Neuronal stem cell (in vitro differentiated cells): ENCODE measurements around the gene APOL3.

Source experiments
- DNase-seq: peaks from one replicate; pipeline ENCODE4 v3.0.0-alpha.2; 2013; ENCODE audit warnings: low spot score
- H2AFZ ChIP-seq: one replicate; pipeline ENCODE4 v1.6.1; 2013; ENCODE audit warnings: mild to moderate bottlenecking, low read length, inconsistent platforms
- H2AK5ac ChIP-seq: 2 replicates; pipeline ENCODE4 v1.6.1; 2013; ENCODE audit warnings: low read depth, mild to moderate bottlenecking, inconsistent platforms, low read length, moderate library complexity, mixed read lengths
- H2BK120ac ChIP-seq: 2 replicates; pipeline ENCODE4 v1.6.1; 2013; ENCODE audit warnings: low read depth, mild to moderate bottlenecking, inconsistent platforms, low read length, moderate library complexity, mixed read lengths
- H2BK12ac ChIP-seq: one replicate; pipeline ENCODE4 v1.6.1; 2013; ENCODE audit warnings: low read length, inconsistent platforms
- H2BK15ac ChIP-seq: 2 replicates; pipeline ENCODE4 v1.6.1; 2013; ENCODE audit warnings: mild to moderate bottlenecking, low read length, inconsistent platforms, mixed read lengths
- H2BK5ac ChIP-seq: one replicate; pipeline ENCODE4 v1.6.1; 2013; ENCODE audit warnings: inconsistent platforms, mild to moderate bottlenecking, low read length, moderate library complexity
- H3K14ac ChIP-seq: one replicate; pipeline ENCODE4 v1.6.1; 2013; ENCODE audit warnings: low read length, inconsistent platforms
- H3K18ac ChIP-seq: 2 replicates; pipeline ENCODE4 v1.6.1; 2013; ENCODE audit warnings: low read length, inconsistent platforms
- H3K23ac ChIP-seq: 2 replicates; pipeline ENCODE4 v1.6.1; 2013; ENCODE audit warnings: low read depth, mild to moderate bottlenecking, mixed read lengths, low read length, inconsistent platforms; ENCODE audit not compliant: poor library complexity
- H3K27ac ChIP-seq: replicated peaks from 3 replicates; pipeline ENCODE4 v1.5.1; 2013; ENCODE audit warnings: low read length, inconsistent platforms
- H3K27me3 ChIP-seq, 3 experiments: 2 replicates each; pipeline ENCODE4 v1.6.1; 2013; ENCODE audit warnings: low read length in 3 of 3, mild to moderate bottlenecking in 2 of 3, inconsistent platforms in 1 of 3, low read depth in 1 of 3, mixed read lengths in 1 of 3, moderate library complexity in 1 of 3; ENCODE audit not compliant: control insufficient read depth in 3 of 3, insufficient read depth in 3 of 3
- H3K36me3 ChIP-seq, 2 donors: replicated peaks in 1 of 2; 2 replicates each; pipeline ENCODE4 v1.6.1; 2013; ENCODE audit warnings: low read length in 2 of 2; ENCODE audit not compliant: control insufficient read depth in 2 of 2, insufficient read depth in 2 of 2
- H3K4ac ChIP-seq: 2 replicates; pipeline ENCODE4 v1.6.1; 2013; ENCODE audit warnings: inconsistent platforms, mild to moderate bottlenecking, low read length, moderate library complexity
- H3K4me1 ChIP-seq, 2 donors: 1 replicate in 1 of 2; 2 replicates in 1 of 2; pipeline ENCODE4 v1.6.1; 2013; ENCODE audit warnings: low read length in 2 of 2, low read depth in 1 of 2; ENCODE audit not compliant: control insufficient read depth in 2 of 2, insufficient read depth in 1 of 2
- H3K4me2 ChIP-seq: one replicate; pipeline ENCODE4 v1.6.1; 2013; ENCODE audit warnings: mild to moderate bottlenecking, low read length, inconsistent platforms; ENCODE audit not compliant: insufficient read depth, poor library complexity, severe bottlenecking
- H3K4me3 ChIP-seq, 2 donors: 2 replicates each; pipeline ENCODE4 v1.5.1; 2013; ENCODE audit warnings: low read length in 2 of 2, mild to moderate bottlenecking in 2 of 2, inconsistent platforms in 1 of 2, moderate library complexity in 1 of 2
- H3K79me1 ChIP-seq: one replicate; pipeline ENCODE4 v1.6.1; 2013; ENCODE audit warnings: low read depth, mild to moderate bottlenecking, inconsistent platforms, low read length, moderate library complexity
- H3K9ac ChIP-seq: one replicate; pipeline ENCODE4 v1.6.1; 2013; ENCODE audit warnings: mild to moderate bottlenecking, low read depth, low read length, inconsistent platforms; ENCODE audit not compliant: poor library complexity
- H3K9me3 ChIP-seq, 2 donors: replicated peaks in 1 of 2; 2 replicates each; pipeline versions ENCODE3 to v1.6.1; 2013; ENCODE audit warnings: low read length in 2 of 2, mild to moderate bottlenecking in 2 of 2, inconsistent platforms in 1 of 2, low read depth in 1 of 2, mixed read lengths in 1 of 2, moderate library complexity in 1 of 2; ENCODE audit not compliant: control insufficient read depth in 2 of 2, insufficient read depth in 1 of 2
- H4K8ac ChIP-seq: one replicate; pipeline ENCODE4 v1.6.1; 2013; ENCODE audit warnings: low read depth, mild to moderate bottlenecking, inconsistent platforms, low read length, moderate library complexity
- H4K91ac ChIP-seq: one replicate; pipeline ENCODE4 v1.6.1; 2013; ENCODE audit warnings: low read length, low read depth, mild to moderate bottlenecking, inconsistent platforms; ENCODE audit not compliant: poor library complexity
- WGBS, 2 donors: extraction: QIAGEN DNeasy Blood & Tissue Kit; methylation state at CpG; one replicate each; pipeline ENCODE4 v1.1.7; 2013; ENCODE audit warnings: missing lambda C conversion rate in 2 of 2, mixed read lengths in 1 of 2; ENCODE audit not compliant: insufficient read length in 2 of 2, insufficient replicate concordance in 1 of 2; ENCODE audit errors: extremely low coverage in 2 of 2; 5-methylcytosine and 5-hydroxymethylcytosine counted together

Gene APOL3

GRCh38 chr22:36107436-36107835 is 53.1 kb downstream of the APOL3 start:
- no peak overlapping the region for H2AFZ ChIP-seq
- no peaks in the 10 kb centered on the region for H3K9me3 ChIP-seq
- no peak overlapping the region for H2BK12ac ChIP-seq
- H3K4me3 ChIP-seq, result no peak overlapping the region
- no peak overlapping the region for H2BK120ac ChIP-seq
- no CpG with 5 or more reads among the region's 8 CpGs for WGBS, 2 donors
- no peak overlapping the region for H3K23ac ChIP-seq
- no peak overlapping the region for H4K91ac ChIP-seq
- no peak overlapping the region for H4K8ac ChIP-seq
- no peak overlapping the region for H3K4me2 ChIP-seq
- no peak overlapping the region for H3K27ac ChIP-seq
- no peak overlapping the region for H3K18ac ChIP-seq
- no peak overlapping the region for H3K9ac ChIP-seq
- H3K36me3 ChIP-seq, result no peaks in the 10 kb centered on the region
- no peak overlapping the region for H2BK5ac ChIP-seq
- DNase-seq, result no peak
- no peak overlapping the region for H3K14ac ChIP-seq
- H3K79me1 ChIP-seq, result no peaks in the 10 kb centered on the region
- peaks cover 6 to 9% of the 10 kb centered on the region in 2 donors for H3K4me1 ChIP-seq
- no peak overlapping the region for H2BK15ac ChIP-seq
- H3K4ac ChIP-seq, result no peak overlapping the region
- H2AK5ac ChIP-seq, result no peak overlapping the region
- H3K27me3 ChIP-seq, result peaks cover 0 to 6% (median 0%) of the 10 kb centered on the region in 3 experiments

DNA sequence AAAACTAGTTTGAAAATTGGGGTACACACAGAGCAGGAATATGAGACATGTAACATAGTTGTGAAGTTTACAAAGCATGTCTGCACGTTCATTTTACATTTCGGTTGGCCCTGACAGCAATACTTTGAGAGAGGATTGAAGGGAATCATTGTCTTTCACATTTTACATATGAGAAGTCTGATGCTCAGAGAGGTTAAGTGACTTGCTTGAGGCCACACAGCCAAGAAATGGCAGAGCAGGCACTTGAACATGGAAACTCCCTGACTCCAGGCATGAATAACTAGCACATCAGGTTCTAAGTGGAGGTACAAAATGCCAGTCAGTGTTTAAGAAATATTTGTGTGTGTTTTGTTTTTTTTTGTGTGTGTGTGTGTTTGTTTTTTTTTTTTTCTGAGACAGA is 53.6 kb downstream of the APOL3 start:
- Histone ChIP-seq H2BK12ac (no peak overlapping the region), H3K4me1 (peaks cover 6 to 9% of the 10 kb centered on the region in 2 donors), H2AK5ac (no peak overlapping the region), H3K4me3 (no peak overlapping the region), H4K8ac (no peak overlapping the region), H4K91ac (no peak overlapping the region), H3K79me1 (no peaks in the 10 kb centered on the region), H3K18ac (no peak overlapping the region), H3K23ac (no peak overlapping the region), H2BK120ac (no peak overlapping the region), H3K27ac (no peak overlapping the region), H3K9ac (no peak overlapping the region), H3K4me2 (no peak overlapping the region), H3K4ac (no peak overlapping the region), H2BK15ac (no peak overlapping the region), H3K36me3 (no peaks in the 10 kb centered on the region), H3K27me3 (peaks cover 0 to 6% (median 0%) of the 10 kb centered on the region in 3 experiments), H2BK5ac (no peak overlapping the region), H3K14ac (no peak overlapping the region), H2AFZ (no peak overlapping the region), H3K9me3 (no peaks in the 10 kb centered on the region)
- no CpG with 5 or more reads among the region's 2 CpGs for WGBS, 2 donors
- no peak for DNase-seq

- no CpG with 5 or more reads among the region's 5 CpGs for WGBS, 2 donors
Observed at GRCh38 chr22:36104988-36105387, 55.6 kb downstream of the APOL3 start.

DNA sequence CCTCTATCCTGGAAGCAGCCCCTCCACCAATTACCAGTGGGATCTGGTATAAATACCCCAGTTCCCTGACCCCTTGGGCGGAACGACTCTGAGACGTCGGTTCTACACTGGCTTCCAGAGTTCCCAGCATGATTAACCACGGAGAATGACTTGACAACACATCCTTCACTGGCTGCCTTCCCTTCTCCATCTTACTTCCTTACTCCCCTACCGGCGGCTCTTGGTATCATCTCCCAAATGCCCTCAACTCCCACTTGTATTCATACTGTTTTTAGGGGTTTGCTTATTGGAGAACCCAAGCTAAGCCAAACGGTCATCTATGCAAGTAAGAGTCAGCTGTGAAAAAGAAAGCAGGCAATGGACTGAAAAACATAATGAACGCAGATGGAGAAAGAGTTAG is 56.1 kb downstream of the APOL3 start:
- Histone ChIP-seq H3K4me1 (no peaks in the 10 kb centered on the region), H2AFZ (no peak overlapping the region), H2BK12ac (no peak overlapping the region), H2BK15ac (no peak overlapping the region), H3K9me3 (peaks cover 0 to 4% of the 10 kb centered on the region in 2 donors), H3K4me2 (no peak overlapping the region), H3K36me3 (no peaks in the 10 kb centered on the region), H2AK5ac (no peak overlapping the region), H3K23ac (no peak overlapping the region), H3K14ac (no peak overlapping the region), H3K9ac (no peak overlapping the region), H4K8ac (no peak overlapping the region), H3K27ac (no peak overlapping the region), H3K79me1 (no peaks in the 10 kb centered on the region), H3K4ac (no peak overlapping the region), H3K27me3 (no peaks in the 10 kb centered on the region), H3K4me3 (no peak overlapping the region), H4K91ac (no peak overlapping the region), H3K18ac (no peak overlapping the region), H2BK120ac (no peak overlapping the region), H2BK5ac (no peak overlapping the region)
- no CpG with 5 or more reads among the region's 9 CpGs for WGBS, 2 donors
- DNase-seq, result no peak

More at GRCh38 chr22:36104988-36105387, 55.6 kb downstream of the APOL3 start:
- Histone ChIP-seq H2BK12ac (no peak overlapping the region), H3K27ac (no peak overlapping the region), H3K27me3 (no peaks in the 10 kb centered on the region), H3K23ac (no peak overlapping the region), H3K4ac (no peak overlapping the region), H4K91ac (no peak overlapping the region), H4K8ac (no peak overlapping the region), H2AFZ (no peak overlapping the region), H2BK15ac (no peak overlapping the region), H2BK120ac (no peak overlapping the region), H3K36me3 (no peaks in the 10 kb centered on the region), H3K18ac (no peak overlapping the region), H3K4me3 (no peak overlapping the region), H3K4me1 (peaks cover 1 to 2% of the 10 kb centered on the region in 2 donors), H3K79me1 (no peaks in the 10 kb centered on the region), H3K9me3 (peaks cover 0 to 4% of the 10 kb centered on the region in 2 donors), H2BK5ac (no peak overlapping the region), H3K14ac (no peak overlapping the region), H3K4me2 (no peak overlapping the region), H3K9ac (no peak overlapping the region), H2AK5ac (no peak overlapping the region)
- no peak for DNase-seq
